Natural killer cell (primary cell): ENCODE measurements around the gene SNAI3. TPM values are rescaled to one million over a fixed set of nuclear protein-coding genes. Genes with fewer than 3 reads are reported as not detected.

ENCODE experiments used
- ATAC-seq, 3 donors: fragments of 150-1000 bp in 2 of 3; fragments of 200-7000 bp in 1 of 3; cut with Tn5 transposase; 1 replicate in 1 of 3; 2 replicates in 2 of 3; pipeline ENCODE4 v1.10.0; 2021; ENCODE audit warnings: mild to moderate bottlenecking in 2 of 3, moderate library complexity in 2 of 3
- DNase-seq, 2 donors: peaks; one replicate each; pipeline versions ENCODE4 v3.0.0 to v3.0.0-alpha.2; 2013 to 2021; ENCODE audit warnings: mixed read lengths in 1 of 2
- H3K27ac ChIP-seq: one replicate; pipeline ENCODE4 v1.5.1; 2013; ENCODE audit warnings: mild to moderate bottlenecking, low read length
- H3K27me3 ChIP-seq: one replicate; pipeline ENCODE4 v1.6.1; 2013; ENCODE audit warnings: low read length; ENCODE audit not compliant: control insufficient read depth, insufficient read depth
- H3K36me3 ChIP-seq: one replicate; pipeline ENCODE4 v1.6.1; 2013; ENCODE audit warnings: low read length; ENCODE audit not compliant: control insufficient read depth, insufficient read depth
- H3K4me1 ChIP-seq: one replicate; pipeline ENCODE4 v1.6.1; 2013; ENCODE audit warnings: low read length; ENCODE audit not compliant: control insufficient read depth, insufficient read depth
- H3K4me3 ChIP-seq: one replicate; pipeline ENCODE4 v1.5.1; 2013; ENCODE audit warnings: low read length
- H3K9me3 ChIP-seq: one replicate; pipeline ENCODE4 v1.6.1; 2013; ENCODE audit warnings: low read length; ENCODE audit not compliant: control insufficient read depth, insufficient read depth
- H3K27ac Mint-ChIP-seq, 2 donors: one replicate each; pipeline ENCODE4 v1.8.0; 2022; ENCODE audit warnings: mild to moderate bottlenecking in 2 of 2, mixed read lengths in 2 of 2, moderate library complexity in 1 of 2
- H3K27me3 Mint-ChIP-seq, 2 donors: one replicate each; pipeline ENCODE4 v1.8.0; 2022; ENCODE audit warnings: low read depth in 2 of 2, mixed read lengths in 2 of 2
- H3K36me3 Mint-ChIP-seq: one replicate; pipeline ENCODE4 v1.8.0; 2022; ENCODE audit warnings: mixed read lengths
- H3K4me1 Mint-ChIP-seq, 2 donors: one replicate each; pipeline ENCODE4 v1.8.0; 2022; ENCODE audit warnings: mixed read lengths in 2 of 2
- H3K4me3 Mint-ChIP-seq: one replicate; pipeline ENCODE4 v1.8.0; 2022; ENCODE audit warnings: mild to moderate bottlenecking, moderate library complexity, mixed read lengths
- H3K9me3 Mint-ChIP-seq, 2 donors: one replicate each; pipeline ENCODE4 v1.8.0; 2022; ENCODE audit warnings: mixed read lengths in 2 of 2
- CTCF ChIP-seq: fragments of 200-600 bp; IDR thresholded peaks from one replicate; pipeline ENCODE4 v1.8.0; 2022; ENCODE audit warnings: antibody characterized with exemption
- WGBS: methylation state at CpG from one replicate; pipeline ENCODE4 v1.1.7; 2013; ENCODE audit warnings: missing lambda C conversion rate; ENCODE audit not compliant: insufficient coverage; 5-methylcytosine and 5-hydroxymethylcytosine counted together
- intact Hi-C: fragments of 100-400 bp; cut with micrococcal nuclease; formaldehyde crosslinking; loops from one replicate; pipeline ENCODE4 v1.14.2; 2022
- total RNA-seq, 4 donors: library from RNA; stranded (reverse); fragments of 120-200 nt in 1 of 4; gene quantifications; one replicate each; pipeline versions ENCODE4 v1.2.3 to v1.2.4, GENCODE V29; 2013 to 2022

SNAI3 gene
- total RNA-seq, 3 donors from 2014 or later (not counting 1 experiment from before 2014, with no cell fraction given), result 8.2 to 9.2 (median 8.4) TPM

GRCh38 chr16:88710556-88710955, 24.2 kb upstream of the SNAI3 start:
- intact Hi-C loops, result no loop called here
- TF ChIP-seq CTCF, result no peak
- H3K9me3 Mint-ChIP-seq, result no peaks in the 10 kb centered on the region

GRCh38 chr16:88706965-88707826, 20.9 kb upstream of the SNAI3 start:
- no peaks in the 10 kb centered on the region for H3K9me3 ChIP-seq
- intact Hi-C loops, result loop anchor here (1.0 kb wide), 1 partner anchor 137 kb away; the partner anchor contains the start of gene ZC3H18
- Mint-ChIP-seq H3K9me3 (no peaks in the 10 kb centered on the region), H3K27me3 (no peaks in the 10 kb centered on the region), H3K4me1 (peaks cover 48 to 51% of the 10 kb centered on the region in 2 donors), H3K36me3 (no peaks in the 10 kb centered on the region), H3K4me3 (peak overlapping the region; percentile 75), H3K27ac (peak overlapping the region; percentile 78 to 89)
- TF ChIP-seq CTCF, result no peak
- ATAC-seq, result no peak
- peaks cover 57% of the 10 kb centered on the region for H3K4me1 ChIP-seq
- H3K27ac ChIP-seq, result peak overlapping the region; percentile 82
- H3K36me3 ChIP-seq, result peaks cover 5% of the 10 kb centered on the region
- peak in 1 of 2 donors; percentile 47 for DNase-seq
- H3K27me3 ChIP-seq, result no peaks in the 10 kb centered on the region
- WGBS, result 60% methylated on average over 15 of the region's 17 CpGs
- H3K4me3 ChIP-seq, result peak overlapping the region; percentile 81

More at GRCh38 chr16:88710556-88710955, 24.2 kb upstream of the SNAI3 start:
- 80% methylated on average over 16 of the region's 16 CpGs for whole genome bisulfite sequencing
- ATAC-seq (no peak), DNase-seq (no peak)
- no peak overlapping the region for H3K4me3 ChIP-seq
- Mint-ChIP-seq H3K4me1 (peaks cover 18 to 20% of the 10 kb centered on the region in 2 donors), H3K27me3 (no peaks in the 10 kb centered on the region), H3K27ac (no peak overlapping the region), H3K36me3 (no peaks in the 10 kb centered on the region), H3K4me3 (no peak overlapping the region)
- no peaks in the 10 kb centered on the region for H3K27me3 ChIP-seq
- no peaks in the 10 kb centered on the region for H3K9me3 ChIP-seq
- H3K27ac ChIP-seq, result no peak overlapping the region
- peaks cover 23% of the 10 kb centered on the region for H3K36me3 ChIP-seq
- peaks cover 23% of the 10 kb centered on the region for H3K4me1 ChIP-seq

- Mint-ChIP-seq H3K4me1 (peaks cover 47 to 59% of the 10 kb centered on the region in 2 donors), H3K36me3 (no peaks in the 10 kb centered on the region), H3K27ac (peak within 1 kb of the TSS; percentile 89 to 96), H3K9me3 (no peaks in the 10 kb centered on the region), H3K4me3 (peak within 1 kb of the TSS; percentile 94), H3K27me3 (no peaks in the 10 kb centered on the region)
- TF ChIP-seq CTCF, result no peak
- H3K9me3 ChIP-seq, result no peaks in the 10 kb centered on the region
- under 1% methylated on average over 86 of the region's 86 CpGs for WGBS
- H3K27ac ChIP-seq, result peak within 1 kb of the TSS; percentile 83
- peaks cover 62% of the 10 kb centered on the region for H3K4me1 ChIP-seq
- peak; percentile 97 for DNase-seq
- intact Hi-C loops, result loop anchor here (1.0 kb wide), 1 partner anchor 136 kb away; the partner anchor contains the start of gene ZC3H18
- H3K4me3 ChIP-seq, result peak within 1 kb of the TSS; percentile 81
- ATAC-seq, result peak; percentile 62 to 85 (median 71)
- H3K36me3 ChIP-seq, result peaks cover 5% of the 10 kb centered on the region
- no peaks in the 10 kb centered on the region for H3K27me3 ChIP-seq
Measured at GRCh38 chr16:88706229-88706964, 20.1 kb upstream of the SNAI3 start, which contains the start of the genes CTU2 and RNF166. Gene CTU2 (plus strand): TSS chr16:88706503. CDS start chr16:88706531, 28 bp downstream. Gene RNF166 (minus strand): TSS chr16:88706408. CDS start chr16:88706325, 83 bp downstream.
